C1 segment of cervical spinal cord (tissue), 14 donors: ENCODE results near the gene ITPR1.
A peak's percentile ranks its signal among the peaks of the same experiment; 100 is the strongest.
"Not testable (repeated sequence)": the region's sequence is repeated elsewhere in the genome, so short reads cannot be mapped to it uniquely, and the experiment has no call there.

Source experiments
- DNase-seq, 14 donors: peaks; one replicate each; lab custom pipeline; 2025; lab: John Stamatoyannopoulos, UW

Gene ITPR1

DNA sequence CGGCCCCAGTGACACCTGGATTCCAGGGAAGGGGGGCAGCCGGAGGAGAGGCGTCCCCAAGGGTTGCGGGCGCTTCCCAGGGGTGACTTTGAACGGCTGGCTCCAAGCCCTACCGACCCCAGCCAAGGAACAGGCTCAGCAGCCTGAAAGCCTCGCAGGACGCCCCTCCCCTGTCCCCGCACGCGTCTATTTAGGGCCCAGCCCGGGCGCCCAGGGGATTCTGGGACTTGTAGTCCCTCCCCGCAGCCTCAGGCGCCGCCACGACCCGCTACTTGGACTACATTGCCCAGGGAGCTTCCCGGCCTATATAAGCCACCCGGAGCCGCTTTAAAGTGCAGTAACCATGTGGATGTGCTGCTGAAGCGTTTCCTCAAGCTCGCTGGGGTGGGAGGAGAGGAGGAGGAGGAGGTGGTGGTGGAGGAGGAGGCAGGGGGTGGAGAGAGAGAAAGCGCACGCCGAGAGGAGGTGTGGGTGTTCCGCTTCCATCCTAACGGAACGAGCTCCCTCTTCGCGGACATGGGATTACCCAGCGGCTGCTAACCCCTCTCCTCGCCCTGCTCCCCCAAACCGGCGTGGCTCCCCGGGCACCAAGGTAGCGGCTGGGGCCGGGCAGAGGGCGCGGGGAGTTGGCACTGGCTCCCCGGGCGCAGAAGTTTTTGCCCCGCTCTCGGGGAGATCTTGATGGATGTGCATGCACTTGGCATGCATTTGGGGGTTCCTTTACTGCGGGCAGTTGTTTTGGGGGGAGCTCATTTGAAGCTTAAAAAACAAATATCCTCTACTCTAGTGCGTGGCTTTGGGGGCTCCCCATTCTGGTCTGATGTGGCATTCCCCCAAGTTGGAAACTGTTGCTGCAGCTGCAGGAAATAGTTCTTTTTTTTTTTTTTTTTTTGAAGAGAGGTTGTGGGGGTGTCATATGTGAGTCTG lies at the start of gene ITPR1:
Gene ITPR1, plus strand, starts transcription at position 335 of the 927 bp plus-strand sequence. CDS start 23,144 bp downstream, outside the sequence.
- peak; percentile 73 to 98 (median 90) for DNase-seq

GRCh38 chr3:4447295-4447999 lies 45.7 kb upstream of the ITPR1 start:
- no peak for DNase-seq

DNA sequence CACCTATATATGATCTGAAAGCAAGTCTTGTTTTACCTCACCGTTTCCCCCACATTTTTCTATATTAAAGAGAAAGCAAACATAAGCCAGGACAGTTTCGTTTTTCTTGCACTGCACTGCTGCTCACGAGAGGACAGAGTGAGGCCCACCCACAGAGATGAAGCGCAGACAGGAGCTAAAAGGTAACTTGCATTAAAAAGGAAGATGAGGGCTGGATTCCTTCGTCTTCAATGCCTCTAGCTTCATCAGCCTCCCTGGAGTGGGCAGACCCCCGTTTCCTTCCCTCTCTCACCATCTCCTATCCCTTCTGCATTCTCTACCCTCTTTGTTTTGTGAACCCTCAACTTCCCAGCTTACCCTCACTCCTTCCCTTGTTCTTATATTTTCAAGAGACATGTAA lies 45.0 kb upstream of the ITPR1 start:
- no peak for DNase-seq

GRCh38 chr3:4449043-4449805 lies 43.9 kb upstream of the ITPR1 start:
- DNase-seq: no peak

DNA sequence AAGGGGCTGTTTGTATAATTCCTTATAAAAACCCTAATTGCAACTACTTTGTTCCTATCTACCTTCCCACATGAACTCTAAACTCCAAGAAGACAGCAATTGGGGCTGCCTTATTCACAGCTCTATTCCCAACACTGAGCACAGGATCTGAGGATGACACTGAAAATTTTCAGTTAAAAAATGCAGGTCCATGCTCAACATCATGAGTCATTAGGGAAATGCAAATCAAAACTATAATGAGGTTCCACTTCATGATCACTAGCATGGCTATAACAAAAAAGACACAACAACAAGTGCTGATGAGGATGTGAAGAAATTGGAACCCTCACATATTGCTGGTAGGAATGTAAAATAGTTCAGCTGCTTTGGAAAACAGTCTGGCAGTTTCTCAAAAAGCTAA lies 39.0 kb upstream of the ITPR1 start:
- no peak for DNase-seq

- DNase-seq: not testable (repeated sequence)
Measured at GRCh38 chr3:4456780-4457179, 36.4 kb upstream of the ITPR1 start.

GRCh38 chr3:4458961-4459360 lies 34.2 kb upstream of the ITPR1 start:
- no peak for DNase-seq

GRCh38 chr3:4460334-4460733 lies 32.8 kb upstream of the ITPR1 start:
- no peak for DNase-seq

GRCh38 chr3:4461468-4462090 lies 31.6 kb upstream of the ITPR1 start:
- DNase-seq: no peak

GRCh38 chr3:4462369-4463040 lies 30.6 kb upstream of the ITPR1 start:
- no peak for DNase-seq

DNA sequence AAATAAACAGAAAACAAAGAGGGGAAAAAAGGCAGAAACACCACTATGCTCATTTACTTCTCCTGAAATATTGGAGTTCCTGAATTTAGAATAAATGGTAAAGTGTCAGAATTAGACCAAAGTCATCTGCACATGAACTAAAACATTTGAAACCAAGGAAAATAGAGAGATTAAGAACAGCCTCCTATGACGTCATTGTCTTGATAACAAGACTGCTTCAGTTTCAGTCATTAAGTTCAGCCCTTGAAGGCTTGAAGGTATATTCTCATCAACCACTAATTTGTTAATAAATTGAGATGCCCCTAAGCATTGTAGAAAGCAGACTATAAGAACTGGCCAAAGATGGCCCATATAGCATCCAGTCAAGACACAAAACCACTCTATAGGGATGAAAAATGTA lies 28.6 kb upstream of the ITPR1 start:
- DNase-seq: no peak

GRCh38 chr3:4466741-4467521 lies 26.2 kb upstream of the ITPR1 start, which contains the start of gene SUMF1:
TSS of gene SUMF1 (minus strand) at chr3:4467269. CDS start at chr3:4467245, 24 bp downstream.
- peak; percentile 19 to 85 (median 74) for DNase-seq

DNA sequence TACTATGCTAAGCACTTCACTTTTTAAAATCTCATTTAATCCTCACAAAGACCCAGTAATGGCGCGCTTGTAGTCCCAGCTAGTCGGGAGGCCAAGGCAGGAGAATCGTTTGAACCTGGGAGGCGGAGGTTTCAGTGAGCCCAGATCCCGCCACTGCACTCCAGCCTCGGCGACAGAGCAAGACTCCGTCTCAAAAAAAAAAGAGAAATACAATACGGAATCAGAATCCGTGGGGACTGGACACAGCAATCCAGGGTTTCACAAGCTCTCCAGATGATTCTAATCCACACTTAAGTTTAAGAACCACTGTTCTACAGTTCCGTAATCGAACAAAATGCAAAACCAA lies 25.7 kb upstream of the ITPR1 start:
- no peak for DNase-seq

DNA sequence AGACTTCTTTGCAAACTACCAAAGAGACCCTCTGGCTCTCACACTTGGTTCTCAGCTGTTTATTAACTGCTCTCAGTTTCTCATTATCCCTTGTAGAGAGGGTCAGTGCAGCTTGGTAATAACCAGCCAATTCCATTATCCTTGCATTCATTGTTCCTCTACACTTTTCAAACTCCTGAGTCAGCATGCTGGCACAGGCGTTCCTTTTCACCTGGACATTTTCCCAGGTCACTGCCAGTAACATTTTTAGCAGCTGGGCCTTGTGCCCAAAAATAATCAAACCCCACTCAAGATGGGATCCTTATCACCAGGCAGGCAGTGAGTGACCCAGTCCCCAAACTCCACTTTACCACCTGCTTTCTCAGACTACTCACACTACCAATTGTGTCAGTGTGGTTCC lies 21.2 kb upstream of the ITPR1 start:
- no peak for DNase-seq

DNA sequence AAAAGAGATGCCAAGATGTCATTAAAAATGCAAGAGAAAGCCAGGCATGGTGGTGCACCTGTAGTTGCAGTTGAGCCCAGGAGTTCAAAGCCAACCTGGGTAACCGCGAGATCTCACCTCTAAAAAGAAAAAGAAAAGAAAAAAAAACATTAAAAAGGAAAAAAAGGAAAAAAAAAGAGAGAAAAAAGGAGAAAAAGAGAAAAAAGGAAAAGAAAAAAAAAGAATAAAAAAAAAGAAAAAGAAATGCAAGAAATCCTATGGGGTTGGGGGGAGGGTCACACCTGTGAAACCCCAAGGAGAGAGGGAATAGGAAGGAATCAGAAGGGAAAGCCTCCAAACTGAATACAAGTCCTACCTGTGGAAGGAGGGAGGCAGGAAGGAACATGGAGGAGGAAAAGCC lies 20.8 kb upstream of the ITPR1 start:
- no peak for DNase-seq

GRCh38 chr3:4472766-4473165 lies 20.4 kb upstream of the ITPR1 start:
- DNase-seq: no peak

DNA sequence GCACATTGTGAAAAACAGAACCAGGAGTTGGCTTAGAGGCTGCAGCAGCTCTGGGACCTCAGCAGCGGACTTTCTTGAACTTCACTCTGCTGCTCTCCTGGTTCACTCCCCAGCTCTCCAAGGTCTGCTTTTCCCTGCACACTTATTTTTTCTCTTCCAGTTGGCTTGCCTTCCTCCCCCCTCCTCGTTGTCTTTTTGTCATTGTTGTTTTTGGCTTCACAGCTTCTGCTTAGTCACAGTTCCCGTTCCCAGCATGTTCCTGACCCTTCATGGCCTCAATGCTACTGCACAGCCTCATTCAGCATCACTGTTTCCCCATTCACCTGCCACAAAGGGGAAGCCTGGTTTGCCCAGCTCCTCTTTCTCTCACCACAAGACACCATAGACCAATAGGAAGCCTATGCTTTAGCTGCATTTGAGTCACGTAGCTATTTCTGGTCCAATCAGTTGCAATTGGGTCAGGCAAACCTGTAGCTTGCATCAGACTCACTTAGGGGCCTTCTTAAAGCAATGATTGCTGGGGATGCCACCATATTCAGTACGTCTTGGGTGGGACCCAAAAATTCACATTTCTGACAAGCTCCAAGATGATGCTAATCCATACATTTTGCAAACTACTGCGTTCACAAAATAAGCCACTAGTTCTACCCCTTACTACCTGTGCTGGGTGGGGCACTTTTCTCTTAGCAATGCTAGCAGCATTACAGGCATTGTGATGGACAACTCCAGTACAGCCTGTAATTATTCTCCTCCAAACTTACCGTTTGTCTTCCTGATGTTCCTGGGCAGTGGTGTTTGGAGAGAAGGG lies 18.3 kb upstream of the ITPR1 start:
- peak in 7 of 14 donors; percentile 5 to 28 (median 13) for DNase-seq

DNA sequence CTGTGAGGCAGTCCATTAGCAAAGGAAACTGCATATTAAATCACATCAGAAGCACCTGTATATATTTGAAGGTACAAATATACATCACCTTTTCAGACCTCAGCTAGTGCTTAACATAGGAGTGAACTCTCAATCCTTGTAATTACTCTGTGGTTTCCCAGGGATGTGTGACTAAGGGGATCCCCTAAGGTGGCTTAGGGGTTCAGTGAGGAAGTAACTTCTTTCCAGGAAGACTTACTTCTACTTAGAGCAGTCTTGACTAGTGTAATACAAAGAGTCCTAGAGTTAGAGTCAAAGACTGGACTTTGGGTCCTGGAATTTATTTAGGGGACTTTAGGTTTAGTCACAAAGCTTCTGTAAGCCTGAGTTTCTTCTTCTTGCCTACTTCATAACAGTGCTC lies 17.3 kb upstream of the ITPR1 start:
- DNase-seq: no peak

GRCh38 chr3:4476496-4476895 lies 16.7 kb upstream of the ITPR1 start:
- no peak for DNase-seq
